ENCODE measurements around the gene IL1A.

GRCh38 chr2:112731479-112731878, 52.8 kb downstream of the IL1A start:
- TF ChIP-seq ZBTB7A (IDR thresholded peaks at IDR 0.05; ENCODE audit: borderline replicate concordance, control insufficient read depth, low read depth, low read length) (no peak), ZNF274 (IDR thresholded peaks at IDR 0.05; ENCODE audit: borderline replicate concordance, low read depth, low read length) (no peak), RCOR1 (IDR thresholded peaks at IDR 0.05; ENCODE audit: borderline replicate concordance in 1 of 2, low read depth in 2 of 2, low read length in 2 of 2) (no peak), CTBP1 (IDR thresholded peaks at IDR 0.05; ENCODE audit: borderline replicate concordance) (no peak), KAT8 (IDR thresholded peaks at IDR 0.05; ENCODE audit: low read depth) (no peak), ZNF699 (CRISPR knock-in tag; IDR thresholded peaks at IDR 0.05; ENCODE audit: insufficient replicate concordance) (no peak), ZNF830 (CRISPR knock-in tag; IDR thresholded peaks at IDR 0.05) (no peak), CREB3 (tag; conservative IDR thresholded peaks at IDR 0.05; ENCODE audit: low read depth) (no peak), CTCF (IDR thresholded peaks at IDR 0.05 in 2 of 3, conservative IDR thresholded peaks at IDR 0.05 in 1 of 3; ENCODE audit: insufficient read depth in 2 of 3, low read depth in 1 of 3, low read length in 3 of 3) (no peak), KAT7 (CRISPR knock-in tag; IDR thresholded peaks at IDR 0.05; ENCODE audit: borderline replicate concordance) (no peak)

Data from K562 (cell line).